Dermis microvascular lymphatic vessel endothelial cell (primary cell): ENCODE results near the gene KRTAP15-1. TPM values are rescaled to one million over a fixed set of nuclear protein-coding genes. Genes with fewer than 3 reads are reported as not detected.

Source experiments
- DNase-seq, 2 donors: peaks; one replicate each; pipeline versions ENCODE4 v3.0.0 to v3.0.0-alpha.2; 2010; ENCODE audit warnings: low read depth in 2 of 2
- total RNA-seq: library from RNA; depleted of rRNA; stranded (reverse); fragments of >200 nt; gene quantifications from 2 replicates; pipeline ENCODE4 v1.2.1, GENCODE V29; 2014

Gene KRTAP15-1, protein sequence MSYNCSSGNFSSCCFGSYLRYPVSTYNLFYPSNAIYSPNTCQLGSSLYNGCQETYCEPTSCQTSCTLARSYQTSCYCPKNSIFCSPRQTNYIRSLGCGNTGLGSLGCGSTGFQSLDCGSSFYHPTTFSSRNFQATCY
- total RNA-seq, result not detected in 2 replicates

GRCh38 chr21:30439975-30440374, at the start of gene KRTAP15-1:
TSS of gene KRTAP15-1 (plus strand) at chr21:30440275. CDS start at chr21:30440328, 53 bp downstream.
- DNase-seq, result no peak

GRCh38 chr21:30391492-30392025, 48.5 kb upstream of the KRTAP15-1 start:
- DNase-seq, result no peak

- DNase-seq, result no peak
Observed at GRCh38 chr21:30395731-30396130, 44.3 kb upstream of the KRTAP15-1 start, which contains the start of gene KRTAP13-1. TSS of gene KRTAP13-1 (plus strand) at chr21:30396031. CDS start at chr21:30396087, 56 bp downstream.

GRCh38 chr21:30408782-30409494, 31.1 kb upstream of the KRTAP15-1 start:
- DNase-seq, result peak in 1 of 2 donors; percentile 4

DNA sequence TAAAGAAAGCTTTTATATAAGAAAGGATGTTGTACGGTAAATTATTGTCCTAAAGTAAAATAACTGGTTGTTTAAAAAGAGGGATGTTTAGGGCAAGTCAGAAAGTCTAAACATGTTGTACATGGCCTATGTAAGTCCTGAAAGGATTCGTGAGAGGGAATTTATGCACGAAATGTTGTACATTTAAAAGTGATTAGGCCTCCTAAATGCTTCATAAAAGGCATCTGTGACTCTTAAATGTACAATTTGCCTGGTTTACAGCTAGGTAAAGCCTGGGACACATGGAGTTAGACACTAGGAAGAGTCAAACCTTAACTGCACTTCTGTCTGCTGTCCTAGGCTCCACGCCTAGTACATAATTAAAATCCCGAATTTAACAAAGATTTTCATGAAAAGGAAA, 24.1 kb upstream of the KRTAP15-1 start:
- no peak for DNase-seq

- DNase-seq, result no peak
Observed at GRCh38 chr21:30425826-30426225, 14.2 kb upstream of the KRTAP15-1 start, which contains the start of gene KRTAP13-3. TSS of gene KRTAP13-3 (minus strand) at chr21:30425926. CDS start at chr21:30425912, 14 bp downstream.

GRCh38 chr21:30426731-30427130, 13.3 kb upstream of the KRTAP15-1 start:
- no peak for DNase-seq

DNA sequence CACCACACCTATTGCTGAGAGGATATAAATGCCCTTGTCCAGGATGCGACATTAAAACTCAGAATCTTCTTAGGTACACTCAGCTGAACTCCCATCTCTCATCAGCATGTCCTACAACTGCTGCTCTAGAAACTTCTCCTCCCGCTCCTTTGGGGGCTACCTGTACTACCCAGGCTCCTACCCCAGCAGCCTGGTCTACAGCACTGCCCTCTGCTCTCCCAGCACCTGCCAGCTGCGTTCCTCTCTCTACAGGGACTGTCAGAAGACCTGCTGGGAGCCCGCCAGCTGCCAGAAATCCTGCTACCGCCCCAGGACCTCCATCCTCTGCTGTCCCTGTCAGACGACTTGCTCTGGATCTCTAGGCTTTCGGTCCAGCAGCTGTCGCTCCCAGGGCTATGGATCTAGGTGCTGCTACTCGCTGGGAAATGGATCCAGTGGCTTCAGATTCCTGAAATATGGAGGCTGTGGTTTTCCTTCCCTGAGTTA, 9.9 kb upstream of the KRTAP15-1 start, which contains the start of gene KRTAP13-4:
KRTAP13-4 (plus strand) TSS at position 51 of the 486 bp plus-strand sequence; CDS start at position 107, 56 bp downstream.
- no peak for DNase-seq

GRCh38 chr21:30434033-30434631, 5.9 kb upstream of the KRTAP15-1 start:
- no peak for DNase-seq

- DNase-seq, result no peak
Observed at GRCh38 chr21:30437010-30437565, 3.0 kb upstream of the KRTAP15-1 start.

- DNase-seq, result no peak
Observed at GRCh38 chr21:30443226-30443625, 3.2 kb downstream of the KRTAP15-1 start.

- DNase-seq, result no peak
Observed at GRCh38 chr21:30444204-30444603, 4.1 kb downstream of the KRTAP15-1 start.

DNA sequence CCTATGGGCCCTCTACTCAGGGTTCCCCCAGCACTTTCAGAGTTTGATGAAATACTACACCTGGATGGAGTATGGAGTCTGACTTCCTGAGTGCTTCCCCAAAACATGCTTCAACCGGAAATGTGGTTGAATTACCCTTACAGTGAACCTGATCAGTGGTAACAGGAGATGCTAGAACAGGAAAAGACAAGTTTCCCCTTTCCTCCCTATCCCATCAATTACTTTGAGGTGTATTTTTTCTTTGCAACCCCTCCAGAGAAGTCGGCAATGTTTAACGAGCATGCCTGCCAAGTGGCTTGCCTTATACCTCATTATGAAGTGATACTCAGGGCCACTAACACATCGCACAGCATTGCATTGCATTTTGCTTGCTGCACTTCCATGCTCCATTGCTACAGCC, 7.0 kb downstream of the KRTAP15-1 start:
- DNase-seq, result no peak

GRCh38 chr21:30448514-30448913, 8.4 kb downstream of the KRTAP15-1 start:
- no peak for DNase-seq

DNA sequence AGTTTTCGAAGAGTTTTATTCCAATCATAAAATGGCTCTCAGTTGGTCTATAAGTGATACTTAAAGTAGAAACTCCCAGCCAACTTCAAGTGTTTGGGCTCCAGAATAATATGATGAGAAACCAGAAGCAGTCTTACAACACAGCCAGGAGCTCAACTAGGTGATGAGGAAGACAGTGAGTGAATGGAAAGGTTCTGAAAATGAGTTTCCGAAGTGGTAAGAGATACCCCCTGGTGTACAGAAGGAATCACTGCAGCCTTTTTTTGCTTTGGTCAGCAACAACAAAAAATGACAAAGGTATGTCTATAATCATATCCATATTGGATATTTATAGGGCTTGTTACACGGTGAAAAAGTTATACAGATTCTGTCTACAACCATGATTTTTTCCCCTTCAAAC, 23.6 kb downstream of the KRTAP15-1 start:
- no peak for DNase-seq

GRCh38 chr21:30468900-30469714, 29.0 kb downstream of the KRTAP15-1 start:
- no peak for DNase-seq

GRCh38 chr21:30478004-30478403, 37.9 kb downstream of the KRTAP15-1 start:
- no peak for DNase-seq

DNA sequence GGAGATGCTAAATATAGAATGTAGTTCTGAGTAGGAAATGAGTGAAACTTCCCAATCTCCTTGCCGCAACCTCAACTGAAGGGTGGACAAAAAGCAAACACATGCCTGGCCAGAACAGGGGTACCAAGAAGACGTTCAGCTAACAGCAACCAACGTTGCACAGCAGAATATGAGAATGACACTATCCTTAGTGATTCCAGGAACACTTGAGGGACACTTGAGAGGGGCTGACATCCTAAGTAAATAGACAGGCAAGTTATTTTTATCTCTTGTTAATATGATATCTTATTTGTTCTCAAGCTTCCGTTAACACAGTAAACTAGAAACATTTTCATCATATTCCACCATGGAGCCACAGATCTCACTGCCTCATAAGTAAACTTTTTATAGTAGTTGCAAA, 39.2 kb downstream of the KRTAP15-1 start:
- DNase-seq, result no peak

- no peak for DNase-seq
Observed at GRCh38 chr21:30480145-30480544, 40.1 kb downstream of the KRTAP15-1 start, which contains the start of gene KRTAP19-1. TSS of gene KRTAP19-1 (minus strand) at chr21:30480367. CDS start at chr21:30480317, 50 bp downstream.

DNA sequence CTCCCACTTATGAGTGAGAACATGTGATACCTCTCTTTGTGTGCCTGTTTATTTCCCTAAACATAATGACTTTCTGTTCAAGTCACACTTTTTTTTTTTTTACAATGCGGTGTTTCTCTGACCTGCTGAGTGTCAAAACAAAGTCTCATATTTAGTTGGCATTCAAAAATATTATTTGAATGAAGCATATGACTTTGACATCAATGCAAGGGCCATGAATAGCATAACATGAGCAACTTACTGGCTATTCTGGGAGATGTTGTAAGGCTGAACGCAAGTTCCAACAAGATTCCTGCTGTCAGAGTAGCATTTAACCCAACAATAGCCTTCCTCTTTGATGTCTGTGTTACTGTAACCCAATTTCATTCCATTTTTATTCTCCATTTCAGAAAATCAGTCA, 42.1 kb downstream of the KRTAP15-1 start:
- no peak for DNase-seq

DNA sequence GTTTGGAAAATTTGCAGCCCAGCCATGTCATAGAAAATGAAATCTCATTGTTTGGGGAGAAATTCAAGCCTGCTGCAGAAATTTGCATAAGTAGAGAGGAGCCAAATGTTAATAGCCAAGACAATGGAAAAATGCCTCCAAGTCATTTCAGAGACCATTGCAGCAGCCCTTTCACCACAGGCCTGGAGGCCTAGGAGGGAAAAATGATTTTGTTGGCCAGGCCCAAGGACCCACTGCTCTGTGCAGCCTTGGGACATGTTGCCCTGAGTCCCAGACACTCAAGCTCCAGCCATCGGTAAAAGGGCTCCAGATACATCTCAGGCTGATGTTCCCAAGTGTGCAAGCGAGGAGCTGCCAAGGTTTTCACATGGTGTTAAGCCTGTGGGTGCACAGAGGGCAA, 46.1 kb downstream of the KRTAP15-1 start:
- no peak for DNase-seq
